GM12892 (cell line): Measurements from ENCODE around the gene GFRA1.

Source experiments
- POLR2A ChIP-seq: IDR thresholded peaks from 2 replicates; pipeline ENCODE4 v1.6.1; 2011; ENCODE audit warnings: low read depth, low read length, control low read depth
- POLR2AphosphoS5 ChIP-seq: IDR thresholded peaks from 2 replicates; pipeline ENCODE4 v1.6.1; 2011; ENCODE audit warnings: low read depth, low read length, control low read depth
- TAF1 ChIP-seq: IDR thresholded peaks from 2 replicates; pipeline ENCODE4 v1.6.1; 2011; ENCODE audit warnings: low read depth, mild to moderate bottlenecking, control low read depth, low read length, borderline replicate concordance

GRCh38 chr10:116041948-116042347, 231.1 kb downstream of the GFRA1 start:
- no peak for TF ChIP-seq POLR2A
- TF ChIP-seq POLR2AphosphoS5 = no peak
- no peak for TF ChIP-seq TAF1
